Fibroblast of skin of left biceps (primary cell): ENCODE results near the gene CPED1.
"Not testable (repeated sequence)": the region's sequence is repeated elsewhere in the genome, so short reads cannot be mapped to it uniquely, and the experiment has no call there.

Experiments used
- DNase-seq, 2 experiments: peaks; one replicate each; pipeline ENCODE4 v3.0.0-alpha.2; 2013; ENCODE audit warnings: low read depth in 2 of 2

Gene CPED1

DNA sequence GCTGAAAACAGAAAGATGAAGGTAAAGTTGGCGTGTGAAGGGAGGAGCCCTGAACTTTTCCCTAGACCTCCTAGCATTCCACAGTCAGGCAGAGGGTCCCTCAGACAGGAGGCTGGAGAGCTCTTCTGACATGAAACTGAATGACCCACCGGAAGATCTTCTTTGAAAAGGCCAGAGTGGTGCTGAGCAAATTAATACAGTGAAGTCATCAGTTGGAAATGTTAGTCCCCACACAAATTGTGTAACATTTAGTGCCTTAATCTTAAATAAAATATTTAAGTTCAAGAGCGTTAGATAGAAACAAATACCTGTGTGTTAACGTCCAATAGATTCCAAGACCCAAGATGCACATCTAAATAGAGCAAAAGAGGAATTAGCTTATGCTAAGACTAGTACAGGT lies 291.3 kb downstream of the CPED1 start:
- no peak for DNase-seq

GRCh38 chr7:121280656-121281055 lies 292.1 kb downstream of the CPED1 start:
- no peak for DNase-seq

DNA sequence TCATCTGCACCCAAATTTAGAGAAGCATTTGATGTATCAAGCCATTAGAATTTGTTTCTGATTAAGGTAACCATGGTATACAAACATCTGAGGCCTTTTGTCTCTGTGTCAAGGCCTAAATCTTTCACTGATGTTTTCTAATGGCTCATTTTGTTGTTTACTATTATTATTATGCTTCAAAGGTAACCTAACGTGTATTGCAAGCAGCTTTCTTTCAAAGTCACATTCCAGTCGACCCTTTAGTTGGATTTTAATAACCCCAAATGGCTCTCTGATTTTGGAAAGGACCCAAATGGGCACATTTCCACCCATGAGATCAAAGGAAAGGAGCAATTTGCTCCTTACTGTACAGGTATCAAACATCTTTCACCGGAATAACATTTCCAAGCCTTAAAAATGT lies 293.6 kb downstream of the CPED1 start:
- DNase-seq: no peak

- no peak for DNase-seq
Observed at GRCh38 chr7:121285066-121285667, 296.7 kb downstream of the CPED1 start.

DNA sequence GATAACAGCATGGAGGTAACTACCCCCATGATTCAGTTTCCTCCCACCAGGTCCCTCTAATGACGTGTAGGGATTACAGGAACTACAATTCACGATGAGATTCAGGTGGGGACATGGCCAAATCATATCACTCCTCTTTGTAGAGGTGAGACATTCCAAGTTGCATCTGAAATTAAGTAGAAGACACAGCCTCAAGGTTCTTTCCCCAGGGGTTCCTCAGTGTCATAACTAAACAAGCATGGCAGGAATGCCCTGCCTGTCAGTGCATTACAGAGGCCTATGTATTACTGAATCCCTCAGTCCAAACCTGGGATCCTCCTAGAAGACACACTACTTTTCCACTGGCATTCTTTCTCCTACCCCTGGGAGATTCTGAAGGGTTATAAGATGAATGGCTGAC lies 297.7 kb downstream of the CPED1 start:
- no peak for DNase-seq

DNA sequence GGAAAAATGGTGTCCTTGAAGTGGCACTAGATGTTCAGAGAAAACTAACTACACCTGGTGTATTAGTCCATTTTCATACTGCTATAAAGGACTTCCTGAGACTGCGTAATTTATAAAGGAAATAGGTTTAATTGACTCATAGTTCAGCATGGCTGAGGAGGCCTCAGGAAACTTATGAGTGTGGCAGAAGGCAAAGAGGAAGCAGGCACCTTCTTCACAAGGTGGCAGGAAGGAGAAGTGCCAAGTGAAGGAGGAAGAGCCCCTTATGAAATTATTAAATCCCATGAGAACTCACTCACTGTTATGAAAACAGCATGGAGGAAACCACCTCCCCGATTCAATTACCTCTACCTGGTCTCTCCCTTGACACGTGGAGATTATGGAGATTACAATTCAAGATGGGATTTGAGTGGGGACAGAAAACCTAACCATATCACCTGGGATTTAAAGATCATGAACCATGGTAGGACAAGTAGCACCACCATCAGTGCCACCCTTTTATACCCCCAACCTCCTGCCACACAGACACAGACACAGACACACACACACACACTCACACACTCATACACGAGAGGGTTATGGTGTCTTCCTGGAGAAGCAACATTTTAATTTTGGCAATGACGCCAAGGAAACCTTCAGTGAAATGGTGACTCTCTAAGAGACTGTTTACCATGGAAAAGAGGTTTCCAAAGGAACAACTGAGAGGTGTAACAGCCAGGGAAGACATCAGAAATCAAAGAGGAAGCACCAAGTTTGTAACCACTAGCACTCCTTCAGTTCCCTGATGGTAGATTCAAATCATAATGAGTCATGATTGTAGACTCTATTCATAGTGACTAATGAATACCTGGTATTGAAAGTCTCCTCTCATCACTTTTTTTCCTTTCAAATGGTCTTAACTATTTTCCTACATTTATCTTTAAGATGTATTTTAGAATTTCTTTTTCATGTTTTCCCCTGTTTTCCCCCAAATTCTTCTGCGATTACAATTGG lies 298.5 kb downstream of the CPED1 start:
- DNase-seq: no peak

- DNase-seq: peak; percentile 65 to 70
Observed at GRCh38 chr7:121288894-121289293, 300.4 kb downstream of the CPED1 start.

GRCh38 chr7:121289930-121290329 lies 301.4 kb downstream of the CPED1 start:
- DNase-seq: not testable (repeated sequence)

DNA sequence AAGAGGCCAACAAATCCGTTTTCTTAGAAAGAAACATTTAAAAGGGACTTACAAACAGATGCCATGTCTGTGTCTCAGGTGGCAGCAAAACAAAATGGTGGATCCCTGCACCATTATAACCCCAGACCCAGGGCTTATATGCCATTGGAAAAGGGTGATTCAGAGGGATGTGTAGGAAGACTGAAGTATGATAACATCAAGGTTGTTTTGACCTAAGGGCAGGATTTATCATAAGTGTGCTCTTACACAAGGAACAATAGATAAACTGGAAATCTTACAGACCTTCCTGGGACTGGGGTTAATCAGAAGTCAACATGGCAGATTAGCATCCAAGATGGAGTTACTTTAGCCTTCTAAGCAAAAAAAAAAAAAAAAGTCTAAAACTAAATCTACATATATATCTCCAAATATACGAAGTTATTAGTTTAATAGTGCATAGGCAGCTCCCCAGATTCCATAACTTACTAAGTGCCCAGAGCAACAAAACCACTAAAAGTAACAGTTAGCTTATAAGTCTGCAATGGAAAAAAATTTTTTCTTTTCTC lies 306.0 kb downstream of the CPED1 start:
- no peak for DNase-seq

- no peak for DNase-seq
Observed at GRCh38 chr7:121297843-121298242, 309.3 kb downstream of the CPED1 start.

DNA sequence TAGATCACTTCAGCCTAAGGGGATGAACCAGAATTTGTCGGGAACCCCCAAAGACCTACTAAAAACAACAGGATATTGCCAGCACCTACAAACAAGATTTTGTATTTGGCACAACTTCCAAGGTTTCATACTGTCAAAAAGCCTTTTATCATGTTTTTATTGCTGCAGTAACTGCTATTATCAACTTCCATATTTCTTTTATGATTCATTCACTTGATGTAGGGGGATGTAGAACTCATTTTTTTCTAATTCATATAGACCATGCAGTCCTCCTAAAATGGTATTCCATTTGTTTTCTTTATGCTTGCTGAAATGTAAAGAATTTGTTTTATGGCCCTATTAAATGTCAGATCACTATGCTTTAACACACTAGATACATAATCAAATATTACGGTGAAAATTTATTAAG lies 310.3 kb downstream of the CPED1 start:
- no peak for DNase-seq

DNA sequence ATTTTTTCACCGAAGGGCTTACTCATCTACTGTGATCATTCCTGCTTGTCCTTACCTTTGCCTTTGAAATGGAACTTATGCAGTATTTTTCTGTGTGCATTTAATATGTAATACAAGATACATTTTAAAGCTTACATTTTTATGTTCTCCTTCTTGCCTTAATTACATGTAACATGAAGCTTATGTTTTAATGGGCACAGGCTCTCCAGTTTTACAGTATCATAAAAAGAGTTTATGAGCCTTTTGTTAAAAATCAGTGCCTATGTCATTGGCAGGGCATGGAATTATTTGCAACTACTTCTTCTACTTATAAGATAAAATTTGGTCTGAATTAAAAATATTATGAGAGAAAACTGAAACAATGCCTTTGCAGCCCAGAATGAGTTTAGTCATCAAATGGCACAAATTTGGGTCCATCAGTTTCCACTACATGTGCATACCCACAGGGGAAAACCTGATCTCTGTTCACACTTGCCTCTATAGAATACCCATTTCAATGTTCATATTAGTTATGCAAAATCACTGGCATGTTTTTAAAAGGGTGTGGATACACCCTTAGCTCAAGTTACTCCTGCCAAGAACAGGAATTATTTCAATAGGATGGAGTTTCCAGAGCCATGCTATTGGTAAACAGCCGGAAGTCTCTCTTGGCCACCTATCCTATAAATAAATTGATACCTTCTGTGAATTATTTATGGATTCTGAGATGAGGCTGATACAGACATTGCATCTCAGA lies 312.3 kb downstream of the CPED1 start:
- DNase-seq: no peak

GRCh38 chr7:121301446-121302213 lies 313.1 kb downstream of the CPED1 start:
- no peak for DNase-seq

GRCh38 chr7:121302214-121302745 lies 313.8 kb downstream of the CPED1 start:
- DNase-seq: no peak

DNA sequence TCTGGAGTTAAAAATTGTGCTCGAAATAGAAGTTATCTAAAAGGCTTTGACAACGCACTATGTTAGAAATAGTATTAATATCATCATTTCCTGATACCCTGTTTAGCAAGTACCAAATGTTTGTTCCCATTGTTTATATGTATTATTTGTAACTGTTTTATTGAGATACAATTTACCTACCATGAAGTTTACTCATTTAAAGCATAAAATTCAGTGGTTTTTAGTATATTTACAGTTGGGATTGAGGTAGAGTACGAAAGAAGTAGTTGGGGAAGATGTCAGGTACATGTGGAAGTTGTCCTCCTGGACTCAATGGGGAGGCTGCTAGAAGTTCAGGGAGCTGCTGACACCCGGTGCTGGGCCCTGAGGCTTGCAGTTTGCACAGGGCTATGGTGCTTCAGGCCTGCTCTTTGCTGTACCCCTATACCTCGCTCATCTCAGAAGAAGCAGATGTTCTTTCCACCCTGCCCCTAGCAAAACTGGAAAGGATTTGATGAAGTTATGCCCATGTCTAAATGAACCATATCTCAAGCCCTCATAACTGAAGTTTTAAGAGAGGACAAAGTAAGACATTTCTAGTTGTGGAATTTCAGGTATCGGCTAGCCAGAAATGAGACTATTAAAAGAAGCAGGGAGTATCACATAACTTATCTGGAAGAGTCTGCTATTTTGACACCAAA lies 315.1 kb downstream of the CPED1 start:
- no peak for DNase-seq

GRCh38 chr7:121304102-121304658 lies 315.7 kb downstream of the CPED1 start:
- DNase-seq: peak in 1 of 2 experiments; percentile 47

DNA sequence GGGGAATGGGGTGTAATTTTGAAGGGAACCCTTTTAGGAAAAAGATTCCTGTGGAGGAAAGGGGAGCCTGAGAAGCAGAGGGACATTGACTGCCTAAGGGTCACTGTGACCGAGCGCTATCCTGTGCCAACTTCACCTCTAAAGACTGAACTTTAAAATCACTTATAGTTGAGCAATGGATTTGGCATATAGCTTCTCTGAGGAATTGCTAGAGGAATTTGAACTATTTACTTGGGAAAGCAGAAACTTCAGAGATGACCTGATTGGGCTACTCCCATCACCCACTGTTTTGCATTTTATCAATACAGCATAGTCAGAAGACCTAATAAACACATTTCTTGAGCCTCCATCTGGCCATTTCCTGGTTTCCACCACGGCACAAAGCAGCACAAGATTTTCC lies 316.6 kb downstream of the CPED1 start:
- no peak for DNase-seq

DNA sequence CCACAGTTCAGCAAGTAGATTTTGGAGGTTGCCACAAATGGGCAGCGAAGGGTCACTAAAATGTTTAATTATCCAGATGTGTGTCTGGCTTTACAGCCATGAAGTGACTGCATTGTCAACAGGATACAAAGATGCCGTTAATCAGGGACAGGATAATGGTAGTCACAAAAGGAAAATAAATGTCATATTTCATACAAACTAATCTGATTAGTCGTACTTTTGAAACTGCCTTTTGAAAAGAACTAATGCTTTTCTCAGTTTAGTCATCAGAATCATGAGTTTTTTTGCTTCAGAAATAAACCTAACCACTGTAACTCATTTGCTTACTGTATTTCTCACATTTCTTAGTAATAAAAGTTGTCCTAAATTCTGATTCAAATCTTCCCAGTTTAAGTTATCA lies 318.1 kb downstream of the CPED1 start:
- DNase-seq: no peak

DNA sequence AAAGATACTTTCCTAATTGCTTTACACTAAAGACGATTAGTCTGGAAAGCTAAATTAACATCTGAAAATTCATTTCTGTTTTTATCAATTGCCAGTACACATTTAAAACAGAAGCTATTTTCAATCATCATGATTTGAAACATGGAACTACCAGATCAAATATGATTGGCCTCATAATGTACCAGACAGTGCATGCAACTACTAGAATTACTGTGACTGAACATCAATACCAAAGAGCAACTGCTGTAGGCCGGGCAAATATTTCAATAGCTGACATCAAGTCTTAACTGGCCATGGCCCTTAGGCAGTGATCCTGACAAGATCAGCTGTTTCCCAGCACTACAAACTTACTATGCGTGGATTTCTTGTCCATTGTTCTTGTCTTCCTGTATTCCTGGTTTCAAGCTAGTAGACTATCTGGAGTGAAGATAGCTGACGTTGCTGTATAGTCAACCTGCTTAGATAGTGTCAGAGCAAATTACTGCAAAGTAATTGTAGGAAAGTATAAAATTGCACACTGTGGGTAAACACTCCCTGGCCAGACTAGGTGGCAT lies 318.6 kb downstream of the CPED1 start:
- DNase-seq: no peak
